Skeletal muscle satellite cell (primary cell): ENCODE results near the gene FANK1.
"Not testable (repeated sequence)": the region's sequence is repeated elsewhere in the genome, so short reads cannot be mapped to it uniquely, and the experiment has no call there.

Source experiments
- H3K27me3 ChIP-seq: 2 replicates; pipeline ENCODE4 v1.7.0; 2013; ENCODE audit warnings: low read length; ENCODE audit not compliant: control insufficient read depth, insufficient read depth
- H3K36me3 ChIP-seq: 2 replicates; pipeline ENCODE4 v1.7.0; 2013; ENCODE audit warnings: mild to moderate bottlenecking, control low read depth, low read length; ENCODE audit not compliant: insufficient read depth
- H3K4me1 ChIP-seq: 2 replicates; pipeline ENCODE4 v1.7.0; 2013; ENCODE audit warnings: low read length; ENCODE audit not compliant: control insufficient read depth, insufficient read depth
- H3K4me2 ChIP-seq: 2 replicates; pipeline ENCODE4 v1.7.0; 2013; ENCODE audit warnings: mild to moderate bottlenecking, low read length
- H3K4me3 ChIP-seq: 2 replicates; pipeline ENCODE4 v1.7.0; 2013; ENCODE audit warnings: low read length
- H3K9ac ChIP-seq: 2 replicates; pipeline ENCODE4 v1.7.0; 2013; ENCODE audit warnings: mild to moderate bottlenecking, low read depth, low read length, moderate library complexity
- H3K9me3 ChIP-seq: replicated peaks from 2 replicates; pipeline ENCODE4 v1.7.0; 2013; ENCODE audit warnings: mild to moderate bottlenecking, control low read depth, low read length

FANK1 gene

DNA sequence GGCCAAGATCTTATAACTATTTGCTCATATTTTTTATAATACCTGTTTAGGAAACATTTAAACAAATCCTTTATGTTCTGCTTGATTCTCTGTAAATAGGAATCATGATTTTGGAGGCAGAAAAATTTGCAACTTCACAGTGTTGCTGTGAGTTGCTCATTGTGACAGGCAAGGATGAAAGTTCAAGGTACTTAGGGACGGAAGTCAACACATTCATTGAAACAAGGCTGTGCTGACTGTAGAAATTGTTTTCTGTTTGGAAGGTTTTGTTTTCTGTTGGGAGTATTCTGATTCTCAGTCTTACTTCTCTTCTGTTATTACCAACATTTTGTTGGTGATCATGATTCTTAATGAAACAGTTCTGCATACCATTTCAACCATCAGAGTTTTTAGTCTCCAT, 54.9 kb downstream of the FANK1 start:
- H3K9me3 ChIP-seq, result peaks cover 11% of the 10 kb centered on the region
- H3K4me3 ChIP-seq, result no peak overlapping the region
- no peaks in the 10 kb centered on the region for H3K36me3 ChIP-seq
- no peaks in the 10 kb centered on the region for H3K4me1 ChIP-seq
- H3K9ac ChIP-seq, result no peak overlapping the region
- no peak overlapping the region for H3K4me2 ChIP-seq
- H3K27me3 ChIP-seq, result no peaks in the 10 kb centered on the region

DNA sequence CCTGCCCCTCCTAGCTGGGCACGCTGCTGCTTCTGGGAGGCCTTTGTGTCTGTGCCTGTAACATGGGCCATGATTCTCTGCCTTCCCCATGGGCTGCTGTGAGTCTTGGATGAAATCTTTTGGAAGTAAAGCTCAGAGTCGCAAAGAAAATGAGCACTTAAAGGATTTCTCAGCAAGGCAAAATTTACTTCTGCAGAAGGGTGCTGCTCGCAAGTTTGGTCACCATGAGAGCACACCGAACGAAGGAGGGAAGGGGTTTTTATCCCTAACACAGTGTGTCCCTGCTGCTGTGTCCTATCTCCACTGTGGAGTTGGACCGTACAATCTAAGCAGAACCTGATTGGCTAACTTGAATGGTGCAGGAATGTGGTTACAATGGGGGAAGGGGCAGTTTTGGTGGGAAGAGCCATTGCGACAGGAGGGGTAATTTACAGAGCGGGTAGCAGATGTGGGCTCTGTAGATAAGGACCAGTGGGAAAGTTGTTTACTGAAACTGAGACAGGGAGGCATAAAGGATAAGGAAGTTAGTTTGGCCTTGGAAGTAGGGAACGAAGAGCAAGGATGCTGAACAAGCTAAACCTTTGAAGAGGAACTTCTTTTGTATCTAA, 57.5 kb downstream of the FANK1 start:
- H3K27me3 ChIP-seq, result no peaks in the 10 kb centered on the region
- no peak overlapping the region for H3K9ac ChIP-seq
- no peak overlapping the region for H3K4me3 ChIP-seq
- H3K36me3 ChIP-seq, result no peaks in the 10 kb centered on the region
- no peak overlapping the region for H3K4me2 ChIP-seq
- no peaks in the 10 kb centered on the region for H3K4me1 ChIP-seq
- peaks cover 11% of the 10 kb centered on the region for H3K9me3 ChIP-seq

DNA sequence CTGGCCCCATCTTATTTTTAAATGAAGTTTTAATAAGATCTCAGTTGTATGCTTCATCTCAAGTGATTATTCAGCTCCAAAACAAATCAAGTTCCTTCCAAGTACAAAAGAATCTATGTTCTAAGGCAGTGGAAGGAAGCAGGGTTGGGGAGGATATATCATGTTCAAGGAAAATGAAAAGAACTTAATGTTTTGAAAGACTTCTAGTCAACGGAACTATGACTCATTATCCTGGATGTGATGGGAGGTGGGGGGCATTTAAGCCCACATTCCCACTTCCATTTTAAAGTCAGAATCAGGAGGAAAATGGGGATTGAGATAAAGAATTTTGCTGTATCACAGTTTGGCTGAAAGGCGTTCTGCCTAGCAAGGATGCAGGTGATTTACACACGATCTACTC, 59.4 kb downstream of the FANK1 start:
- Histone ChIP-seq H3K9me3 (peaks cover 11% of the 10 kb centered on the region), H3K36me3 (no peaks in the 10 kb centered on the region), H3K9ac (no peak overlapping the region)

DNA sequence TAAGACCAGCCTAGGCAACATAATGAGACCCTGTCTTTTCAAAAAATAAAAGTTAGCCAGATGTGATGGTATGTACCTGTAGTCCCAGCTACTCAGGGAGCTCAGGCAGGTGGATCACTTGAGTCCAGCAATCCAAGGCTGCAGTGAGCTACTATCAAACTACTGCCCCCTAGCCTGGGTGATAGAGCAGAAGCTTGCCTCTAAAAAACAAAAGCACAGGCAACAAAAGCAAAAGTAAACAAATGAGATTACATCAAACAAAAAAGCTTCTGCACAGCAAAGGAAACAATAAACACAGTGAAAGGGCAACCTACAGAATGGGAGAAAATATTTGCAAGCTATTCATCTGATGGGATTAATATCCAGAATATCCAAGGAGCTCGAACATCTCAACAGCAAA, 65.4 kb downstream of the FANK1 start:
- H3K4me1 ChIP-seq, result no peaks in the 10 kb centered on the region
- no peak overlapping the region for H3K4me2 ChIP-seq
- no peaks in the 10 kb centered on the region for H3K9me3 ChIP-seq
- H3K9ac ChIP-seq, result no peak overlapping the region
- H3K27me3 ChIP-seq, result peaks cover 2% of the 10 kb centered on the region
- H3K36me3 ChIP-seq, result no peaks in the 10 kb centered on the region
- no peak overlapping the region for H3K4me3 ChIP-seq

More for the DNA sequence above, 59.4 kb downstream of the FANK1 start:
- Histone ChIP-seq H3K4me3 (no peak overlapping the region), H3K4me2 (no peak overlapping the region), H3K4me1 (no peaks in the 10 kb centered on the region), H3K27me3 (no peaks in the 10 kb centered on the region)

DNA sequence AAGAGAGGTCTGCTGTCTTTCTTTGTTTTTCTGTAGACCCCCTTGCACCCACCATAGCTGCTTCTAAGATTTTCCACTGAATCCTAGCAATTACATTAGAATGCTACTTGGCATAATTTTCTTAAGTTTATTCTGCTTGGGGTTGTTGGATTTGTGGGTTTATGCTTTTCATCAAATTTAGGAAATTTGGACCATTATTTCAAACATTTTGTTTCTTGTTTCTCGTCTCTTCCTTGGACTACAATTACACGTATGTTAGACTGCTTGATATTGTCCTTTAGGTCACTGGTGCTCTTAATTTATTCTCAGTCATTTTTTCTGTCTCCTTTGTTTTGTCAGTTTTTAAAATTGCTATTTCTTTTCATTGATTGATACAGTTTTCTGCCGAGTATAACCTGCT, 65.8 kb downstream of the FANK1 start:
- H3K27me3 ChIP-seq, result peaks cover 6% of the 10 kb centered on the region
- no peak overlapping the region for H3K4me2 ChIP-seq
- H3K9ac ChIP-seq, result no peak overlapping the region
- no peaks in the 10 kb centered on the region for H3K9me3 ChIP-seq
- H3K36me3 ChIP-seq, result no peaks in the 10 kb centered on the region
- H3K4me3 ChIP-seq, result no peak overlapping the region
- H3K4me1 ChIP-seq, result no peaks in the 10 kb centered on the region

DNA sequence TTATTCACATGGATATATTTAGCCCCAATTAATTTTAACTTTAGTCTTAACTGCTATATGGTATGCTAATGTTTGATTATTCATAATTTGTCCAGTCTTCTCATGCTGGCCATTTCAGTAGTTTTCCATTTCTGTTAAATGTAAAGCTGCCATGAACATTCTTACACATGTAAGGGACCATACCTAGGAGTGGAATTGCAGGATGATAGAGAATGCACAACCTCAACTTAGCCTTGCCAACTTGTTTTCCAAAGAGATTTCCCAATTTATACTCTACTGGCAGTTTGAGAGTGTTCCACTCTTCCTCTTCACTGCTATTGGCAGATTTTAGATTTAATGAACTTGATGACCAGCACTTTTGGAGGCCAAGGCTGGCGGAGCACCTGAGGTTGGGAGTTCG, 68.2 kb downstream of the FANK1 start:
- Histone ChIP-seq H3K4me2 (no peak overlapping the region), H3K27me3 (peaks cover 7% of the 10 kb centered on the region), H3K4me1 (no peaks in the 10 kb centered on the region), H3K4me3 (no peak overlapping the region), H3K9ac (no peak overlapping the region), H3K9me3 (no peaks in the 10 kb centered on the region), H3K36me3 (no peaks in the 10 kb centered on the region)

DNA sequence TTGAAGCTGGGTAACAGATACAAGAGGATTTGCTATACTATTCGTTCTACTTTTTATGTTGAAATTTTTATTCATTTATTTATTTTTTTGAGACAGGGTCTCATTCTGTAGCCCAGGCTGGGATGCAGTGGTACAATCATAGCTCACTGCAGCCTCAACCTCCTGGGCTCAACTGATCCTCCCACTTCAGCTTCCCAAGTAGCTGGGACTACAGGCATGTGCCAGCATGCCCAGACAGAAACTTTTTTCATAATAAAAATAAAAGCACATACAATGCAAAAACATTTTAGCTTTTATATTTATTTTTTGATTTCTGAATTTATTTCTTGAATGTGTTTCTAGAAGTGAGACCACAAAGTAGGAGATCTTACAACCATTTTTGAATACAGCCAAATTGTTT, 71.2 kb downstream of the FANK1 start:
- Histone ChIP-seq H3K27me3 (peaks cover 7% of the 10 kb centered on the region), H3K9ac (no peak overlapping the region), H3K4me3 (no peak overlapping the region), H3K9me3 (no peaks in the 10 kb centered on the region), H3K36me3 (no peaks in the 10 kb centered on the region), H3K4me2 (no peak overlapping the region), H3K4me1 (no peaks in the 10 kb centered on the region)

DNA sequence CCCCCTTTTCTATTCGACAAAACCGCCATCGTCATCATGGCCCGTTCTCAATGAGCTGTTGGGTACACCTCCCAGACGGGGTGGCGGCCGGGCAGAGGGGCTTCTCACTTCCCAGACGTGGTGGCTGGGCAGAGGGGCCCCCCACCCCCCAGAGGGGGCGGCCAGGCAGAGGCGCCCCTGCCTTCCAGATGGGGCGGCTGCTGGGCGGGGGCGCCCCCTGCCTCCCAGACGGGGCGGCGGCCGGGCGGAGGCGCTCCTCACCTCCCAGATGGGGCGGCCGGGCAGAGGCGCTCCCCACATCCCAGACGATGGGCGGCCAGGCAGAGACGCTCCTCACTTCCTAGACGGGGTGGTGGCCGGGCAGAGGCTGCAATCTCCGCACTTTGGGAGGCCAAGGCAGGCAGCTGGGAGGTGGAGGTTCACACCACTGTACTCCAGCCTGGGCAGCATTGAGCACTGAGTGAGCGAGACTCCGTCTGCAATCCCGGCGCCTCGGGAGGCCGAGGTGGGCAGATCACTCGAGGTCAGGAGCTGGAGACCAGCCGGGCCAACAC, 73.8 kb downstream of the FANK1 start:
- H3K9ac ChIP-seq, H3K27me3 ChIP-seq, H3K4me2 ChIP-seq, H3K9me3 ChIP-seq, H3K36me3 ChIP-seq, H3K4me3 ChIP-seq: not testable (repeated sequence)
- peaks cover 11% of the 10 kb centered on the region for H3K4me1 ChIP-seq

DNA sequence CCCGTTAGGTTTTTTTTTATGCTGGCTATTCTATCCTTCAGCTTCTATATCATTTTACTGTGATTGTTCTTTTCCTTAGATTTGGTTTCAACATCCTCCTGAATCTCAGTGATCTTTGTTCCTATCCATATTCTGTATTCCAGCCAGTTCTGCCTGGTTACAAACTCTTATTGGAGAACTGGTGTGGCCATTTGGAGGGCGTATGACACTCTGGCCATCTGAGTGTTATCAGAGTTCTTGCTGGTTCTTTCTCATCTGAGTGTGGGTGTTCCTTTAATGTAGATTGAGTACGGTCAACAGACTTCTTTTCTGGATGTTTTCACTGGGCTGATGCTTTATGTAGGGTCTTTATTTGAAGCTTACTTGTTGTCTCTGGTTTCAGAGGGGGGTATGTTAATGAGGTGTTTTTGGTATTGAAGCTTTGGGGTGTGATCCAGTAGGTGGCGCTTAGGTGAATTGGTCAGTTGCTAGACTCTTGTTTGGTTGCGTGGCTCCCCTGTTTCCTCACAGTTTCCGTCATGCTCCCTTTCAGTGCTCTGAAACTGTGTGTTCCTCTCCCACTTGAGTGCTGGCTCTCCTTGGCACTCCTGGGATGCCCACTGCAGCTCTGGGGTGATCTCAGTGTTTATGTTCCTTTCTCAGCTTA, 80.7 kb downstream of the FANK1 start:
- no peaks in the 10 kb centered on the region for H3K36me3 ChIP-seq
- no peak overlapping the region for H3K9ac ChIP-seq
- no peak overlapping the region for H3K4me2 ChIP-seq
- H3K4me1 ChIP-seq, result peaks cover 15% of the 10 kb centered on the region
- H3K27me3 ChIP-seq, result no peaks in the 10 kb centered on the region
- no peaks in the 10 kb centered on the region for H3K9me3 ChIP-seq
- no peak overlapping the region for H3K4me3 ChIP-seq

DNA sequence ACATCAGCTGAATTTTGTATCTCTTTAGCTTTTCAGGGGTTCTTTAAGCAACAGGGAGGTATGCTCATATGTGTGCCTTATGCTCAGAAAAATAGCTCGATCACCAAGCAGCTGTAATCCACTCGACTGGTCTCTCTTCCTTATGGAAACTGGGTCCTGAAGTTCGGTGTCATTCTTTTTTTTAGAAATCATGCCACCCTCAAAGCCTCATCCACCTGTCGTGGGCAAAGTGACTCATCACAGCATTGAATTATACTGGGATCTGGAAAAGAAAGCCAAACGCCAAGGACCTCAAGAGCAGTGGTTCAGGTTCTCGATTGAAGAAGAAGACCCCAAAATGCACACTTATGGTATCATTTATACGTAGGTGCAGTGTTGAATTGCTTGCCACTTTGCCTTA, 83.6 kb downstream of the FANK1 start:
- H3K36me3 ChIP-seq, result no peaks in the 10 kb centered on the region
- H3K4me2 ChIP-seq, result no peak overlapping the region
- peaks cover 28% of the 10 kb centered on the region for H3K4me1 ChIP-seq
- H3K9ac ChIP-seq, result no peak overlapping the region
- H3K27me3 ChIP-seq, result no peaks in the 10 kb centered on the region
- no peak overlapping the region for H3K4me3 ChIP-seq
- H3K9me3 ChIP-seq, result no peaks in the 10 kb centered on the region

DNA sequence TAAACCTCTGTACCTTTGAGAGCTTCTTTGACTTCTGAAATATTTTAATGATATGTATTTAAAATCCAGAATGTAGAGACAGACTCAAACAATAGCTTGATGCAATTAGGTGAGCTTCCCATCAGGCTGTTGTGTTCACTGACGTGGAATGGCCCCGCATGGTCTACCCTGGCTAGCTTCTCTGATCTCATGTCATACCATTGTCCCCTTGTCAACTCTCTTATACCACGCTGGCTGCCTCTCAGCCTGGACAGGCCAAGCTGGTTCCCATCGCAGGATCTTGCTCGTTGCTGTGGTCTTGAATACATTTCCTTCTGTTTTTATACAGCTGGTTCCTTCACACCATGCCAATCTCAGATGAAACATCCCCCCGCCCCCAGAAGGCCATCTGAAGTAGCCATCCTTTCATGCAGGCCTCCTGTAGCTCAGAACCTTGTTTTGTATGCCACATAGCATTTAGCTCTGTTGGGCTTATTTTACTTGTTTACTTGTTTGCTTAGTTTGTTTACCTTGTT, 84.2 kb downstream of the FANK1 start:
- H3K9ac ChIP-seq, result no peak overlapping the region
- no peaks in the 10 kb centered on the region for H3K36me3 ChIP-seq
- no peaks in the 10 kb centered on the region for H3K9me3 ChIP-seq
- peaks cover 34% of the 10 kb centered on the region for H3K4me1 ChIP-seq
- H3K4me2 ChIP-seq, result no peak overlapping the region
- H3K4me3 ChIP-seq, result no peak overlapping the region
- no peaks in the 10 kb centered on the region for H3K27me3 ChIP-seq
